RWPE2 (cell line): ENCODE results near the gene BLOC1S6.

ENCODE experiments used
- ATAC-seq: fragments of 200-7000 bp; cut with Tn5 transposase; 3 replicates; pipeline ENCODE4 v1.9.1; 2021; ENCODE audit warnings: low read depth
- DNase-seq: peaks from one replicate; pipeline ENCODE4 v3.0.0-alpha.2; 2020; ENCODE audit warnings: low spot score
- H3K27ac ChIP-seq: fragments of 450-650 bp; 2 replicates; pipeline ENCODE4 v1.5.1; 2017; ENCODE audit warnings: mild to moderate bottlenecking; ENCODE audit not compliant: poor library complexity, severe bottlenecking
- H3K27me3 ChIP-seq: fragments of 250-450 bp; sonication (Bioruptor Pico); 2 replicates; pipeline ENCODE4 v1.5.1; 2021; ENCODE audit warnings: mild to moderate bottlenecking, moderate library complexity; ENCODE audit not compliant: insufficient read depth, poor library complexity, severe bottlenecking
- H3K36me3 ChIP-seq: fragments of 250-450 bp; sonication (Bioruptor Pico); 2 replicates; pipeline ENCODE4 v1.5.1; 2020; ENCODE audit warnings: low read depth, mild to moderate bottlenecking, moderate library complexity
- H3K4me1 ChIP-seq: fragments of 250-450 bp; sonication (Bioruptor Pico); 2 replicates; pipeline ENCODE4 v1.5.1; 2021; ENCODE audit warnings: mild to moderate bottlenecking, moderate library complexity; ENCODE audit not compliant: insufficient read depth, poor library complexity, severe bottlenecking
- H3K4me3 ChIP-seq: fragments of 250-450 bp; sonication (Bioruptor Pico); 2 replicates; pipeline ENCODE4 v1.5.1; 2021; ENCODE audit warnings: mild to moderate bottlenecking, moderate library complexity; ENCODE audit not compliant: severe bottlenecking
- H3K9me3 ChIP-seq: fragments of 250-450 bp; sonication (Bioruptor Pico); 2 replicates; pipeline ENCODE4 v1.5.1; 2021; ENCODE audit warnings: mild to moderate bottlenecking, moderate library complexity; ENCODE audit not compliant: severe bottlenecking
- TF ChIP-seq, protein P1 (sequence below): fragments of 450-650 bp; IDR thresholded peaks from one replicate; pipeline ENCODE4 v1.5.1; 2017; ENCODE audit warnings: mild to moderate bottlenecking, moderate library complexity; ENCODE audit not compliant: poor library complexity, severe bottlenecking

The BLOC1S6 gene

DNA sequence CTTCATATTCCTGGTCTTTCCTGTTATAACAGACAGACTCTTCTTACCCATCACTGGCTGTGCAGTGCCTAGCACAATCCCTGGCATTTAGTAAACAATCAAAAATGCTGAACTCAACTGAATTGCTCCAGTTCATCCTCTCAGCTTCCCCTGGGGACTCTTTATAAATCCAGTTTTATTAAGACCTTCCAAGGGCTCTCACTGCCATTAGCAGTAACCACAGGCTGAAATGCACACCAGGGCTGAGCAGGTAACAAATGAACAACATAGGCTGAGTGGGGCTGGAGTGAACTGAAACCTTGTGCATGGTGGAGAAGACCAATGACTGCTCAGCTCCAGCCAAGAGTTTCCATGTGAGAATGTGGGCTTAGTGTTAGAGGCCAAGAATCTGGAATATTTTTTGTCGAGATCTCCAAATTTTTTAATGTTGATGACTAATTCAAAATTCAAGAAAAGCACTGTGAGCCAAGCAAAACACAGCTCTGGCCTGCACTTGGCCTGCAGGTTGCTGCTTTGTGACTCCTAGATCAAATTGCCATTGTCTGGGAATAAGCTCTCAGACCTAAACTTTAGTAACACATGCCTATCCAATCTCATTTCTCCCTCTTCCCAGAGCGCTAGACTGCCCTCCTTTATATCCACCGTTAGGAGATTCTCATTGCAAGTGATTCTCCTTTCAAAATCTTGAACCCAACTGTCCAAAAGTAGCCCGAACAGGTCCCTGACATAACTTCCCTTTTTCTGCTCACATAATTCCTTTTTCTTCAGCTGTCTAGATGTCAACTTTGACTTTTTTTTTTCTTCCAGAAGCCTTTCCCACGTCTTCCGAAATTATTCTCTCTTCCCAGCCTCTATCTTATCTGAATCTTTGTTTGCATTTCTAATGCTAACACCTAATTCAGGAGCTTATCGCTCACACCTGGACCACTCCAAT lies 55.1 kb downstream of the BLOC1S6 start:
- H3K36me3 ChIP-seq = peaks cover 27% of the 10 kb centered on the region
- TF ChIP-seq, protein P1, sequence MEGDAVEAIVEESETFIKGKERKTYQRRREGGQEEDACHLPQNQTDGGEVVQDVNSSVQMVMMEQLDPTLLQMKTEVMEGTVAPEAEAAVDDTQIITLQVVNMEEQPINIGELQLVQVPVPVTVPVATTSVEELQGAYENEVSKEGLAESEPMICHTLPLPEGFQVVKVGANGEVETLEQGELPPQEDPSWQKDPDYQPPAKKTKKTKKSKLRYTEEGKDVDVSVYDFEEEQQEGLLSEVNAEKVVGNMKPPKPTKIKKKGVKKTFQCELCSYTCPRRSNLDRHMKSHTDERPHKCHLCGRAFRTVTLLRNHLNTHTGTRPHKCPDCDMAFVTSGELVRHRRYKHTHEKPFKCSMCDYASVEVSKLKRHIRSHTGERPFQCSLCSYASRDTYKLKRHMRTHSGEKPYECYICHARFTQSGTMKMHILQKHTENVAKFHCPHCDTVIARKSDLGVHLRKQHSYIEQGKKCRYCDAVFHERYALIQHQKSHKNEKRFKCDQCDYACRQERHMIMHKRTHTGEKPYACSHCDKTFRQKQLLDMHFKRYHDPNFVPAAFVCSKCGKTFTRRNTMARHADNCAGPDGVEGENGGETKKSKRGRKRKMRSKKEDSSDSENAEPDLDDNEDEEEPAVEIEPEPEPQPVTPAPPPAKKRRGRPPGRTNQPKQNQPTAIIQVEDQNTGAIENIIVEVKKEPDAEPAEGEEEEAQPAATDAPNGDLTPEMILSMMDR = no peak
- H3K4me3 ChIP-seq = no peak overlapping the region
- H3K4me1 ChIP-seq = peaks cover 94% of the 10 kb centered on the region
- no peaks in the 10 kb centered on the region for H3K27me3 ChIP-seq
- peak overlapping the region; percentile 100 for H3K27ac ChIP-seq
- peak; percentile 12 for ATAC-seq
- no peaks in the 10 kb centered on the region for H3K9me3 ChIP-seq
- no peak for DNase-seq

DNA sequence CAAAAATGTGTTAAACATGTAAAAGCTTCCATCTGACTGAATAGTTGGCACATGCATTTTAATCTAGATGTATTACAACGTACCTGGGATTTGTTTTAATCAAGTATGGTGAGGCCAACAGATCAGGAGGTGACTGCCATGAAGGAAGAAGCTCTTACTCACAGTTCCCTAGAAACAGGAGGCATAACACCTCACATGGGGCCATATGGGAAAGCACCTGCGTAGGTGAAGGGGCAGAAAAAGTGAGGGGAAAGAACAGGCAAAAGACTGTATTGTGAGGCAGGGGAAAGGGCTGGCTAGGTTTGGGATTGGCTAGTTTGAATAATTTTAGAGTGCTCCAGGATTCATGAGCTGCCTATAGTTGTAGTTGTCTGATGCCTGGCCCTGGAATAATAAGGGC lies 57.3 kb downstream of the BLOC1S6 start:
- Histone ChIP-seq H3K36me3 (peaks cover 15% of the 10 kb centered on the region), H3K4me1 (peaks cover 95% of the 10 kb centered on the region), H3K27me3 (no peaks in the 10 kb centered on the region), H3K9me3 (no peaks in the 10 kb centered on the region), H3K4me3 (no peak overlapping the region), H3K27ac (peak overlapping the region; percentile 100)
- DNase-seq = no peak
- TF ChIP-seq, protein P1 = no peak
- no peak for ATAC-seq

DNA sequence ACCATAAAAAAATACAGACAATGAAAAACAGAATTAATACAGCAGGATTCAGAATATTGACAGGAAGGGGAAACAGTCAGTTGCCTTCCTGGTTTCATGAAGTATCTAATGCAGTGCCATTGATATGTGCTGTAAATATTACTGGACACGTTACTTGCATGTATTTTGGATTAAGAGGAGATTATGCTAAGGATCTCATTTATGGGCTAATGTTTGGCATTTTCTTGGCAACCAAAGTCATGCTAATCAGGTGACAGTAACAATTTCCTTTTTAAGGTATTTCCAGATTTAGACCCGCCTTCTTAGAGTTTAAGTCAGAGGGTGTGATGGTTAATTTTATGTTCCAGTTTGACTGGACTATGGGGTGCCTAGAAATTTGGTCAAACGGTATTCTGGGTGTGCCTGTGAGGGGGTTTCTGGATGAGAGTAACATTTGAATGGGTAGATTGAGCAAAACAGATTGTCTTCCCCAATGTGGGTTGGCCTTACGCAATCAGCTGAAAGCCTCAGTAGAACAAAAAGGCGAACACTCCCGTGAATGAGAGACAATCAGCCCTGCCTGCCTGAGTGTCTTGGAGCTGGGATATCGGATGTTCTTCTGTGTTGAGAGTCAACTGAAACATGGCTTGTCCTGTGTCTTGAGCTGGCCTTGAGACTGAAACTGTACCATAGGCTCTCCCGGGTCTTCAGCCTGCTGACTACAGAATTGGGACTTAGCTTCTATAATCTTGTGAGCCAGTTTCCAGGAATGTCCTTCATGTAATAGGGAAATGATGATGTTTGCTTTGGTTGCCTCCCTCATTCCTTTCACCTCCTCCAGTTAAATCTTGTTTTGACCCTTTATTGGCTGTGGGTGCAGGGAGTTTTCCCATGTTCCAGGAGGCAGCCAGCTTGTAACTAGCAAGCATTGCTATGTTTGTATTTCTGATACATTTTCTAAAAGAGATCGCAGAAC lies 58.1 kb downstream of the BLOC1S6 start:
- DNase-seq (no peak), ATAC-seq (peak; percentile 26)
- peaks cover 11% of the 10 kb centered on the region for H3K36me3 ChIP-seq
- H3K4me3 ChIP-seq = no peak overlapping the region
- TF ChIP-seq, protein P1 = no peak
- no peaks in the 10 kb centered on the region for H3K9me3 ChIP-seq
- no peaks in the 10 kb centered on the region for H3K27me3 ChIP-seq
- peak overlapping the region; percentile 100 for H3K27ac ChIP-seq
- peaks cover 94% of the 10 kb centered on the region for H3K4me1 ChIP-seq

GRCh38 chr15:45646220-45646619 lies 59.0 kb downstream of the BLOC1S6 start:
- Histone ChIP-seq H3K4me3 (no peak overlapping the region), H3K36me3 (peaks cover 16% of the 10 kb centered on the region), H3K9me3 (no peaks in the 10 kb centered on the region), H3K27me3 (no peaks in the 10 kb centered on the region), H3K27ac (peak overlapping the region; percentile 100), H3K4me1 (peaks cover 85% of the 10 kb centered on the region)
- DNase-seq = no peak
- no peak; the same call in 2 of the 3 replicates for ATAC-seq
- TF ChIP-seq, protein P1 = no peak
